T-cell (primary cell): ENCODE results near the gene TBCA. TPM values are rescaled to one million over a fixed set of nuclear protein-coding genes. Genes with fewer than 3 reads are reported as not detected.

Experiments
- ATAC-seq, 4 experiments: fragments of 200-7000 bp in 3 of 4; fragments of 150-1000 bp in 1 of 4; cut with Tn5 transposase; replicated peaks in 1 of 4; 1 replicate in 3 of 4; 2 replicates in 1 of 4; pipeline ENCODE4 v1.10.0; 2021; ENCODE audit warnings: moderate library complexity in 3 of 4, mild to moderate bottlenecking in 2 of 4, moderate number of reproducible peaks in 1 of 4
- CTCF ChIA-PET, 2 donors: fragments of 300-600 bp; sonication (Branson Sonifier 250); formaldehyde crosslinking; loops; one replicate each; lab custom pipeline; 2022; ENCODE audit warnings: antibody characterized with exemption in 2 of 2; lab: Charles Lee
- POLR2A ChIA-PET, 2 donors: fragments of 300-600 bp; sonication (Branson Sonifier 250); formaldehyde crosslinking; loops; one replicate each; lab custom pipeline; 2022; ENCODE audit warnings: antibody characterized with exemption in 2 of 2; lab: Charles Lee
- DNase-seq, 35 experiments: peaks; one replicate each; pipeline versions ENCODE4 v3.0.0 to v3.0.0-alpha.2; 2013 to 2023
- H3K27ac ChIP-seq: one replicate; pipeline ENCODE4 v1.5.1; 2013; ENCODE audit warnings: low read length
- H3K27me3 ChIP-seq, 2 experiments: replicated peaks in 1 of 2; 1 replicate in 1 of 2; 2 replicates in 1 of 2; pipeline versions ENCODE4 v1.6.1 to v1.7.0; 2013; ENCODE audit warnings: low read length in 1 of 2, mixed read lengths in 1 of 2; ENCODE audit not compliant: control insufficient read depth in 2 of 2, insufficient read depth in 2 of 2; ENCODE audit errors: extremely low read depth in 1 of 2
- H3K36me3 ChIP-seq, 2 donors: 1 replicate in 1 of 2; 2 replicates in 1 of 2; pipeline versions ENCODE4 v1.6.1 to v1.7.0; 2013; ENCODE audit warnings: low read length in 1 of 2; ENCODE audit not compliant: control insufficient read depth in 2 of 2, insufficient read depth in 1 of 2; ENCODE audit errors: extremely low read depth in 1 of 2
- H3K4me1 ChIP-seq, 2 experiments: 1 replicate in 1 of 2; 2 replicates in 1 of 2; pipeline versions ENCODE4 v1.6.1 to v1.7.0; 2013; ENCODE audit warnings: low read length in 2 of 2, mixed read lengths in 1 of 2; ENCODE audit not compliant: insufficient read depth in 2 of 2, control insufficient read depth in 1 of 2; ENCODE audit errors: extremely low read depth in 1 of 2
- H3K4me3 ChIP-seq, 2 donors: 1 replicate in 1 of 2; 2 replicates in 1 of 2; pipeline versions ENCODE4 v1.5.1 to v1.7.0; 2013; ENCODE audit warnings: mild to moderate bottlenecking in 2 of 2, low read length in 1 of 2, moderate library complexity in 1 of 2; ENCODE audit not compliant: control insufficient read depth in 1 of 2; ENCODE audit errors: extremely low read depth in 1 of 2
- H3K9me3 ChIP-seq: 2 replicates; pipeline ENCODE4 v1.7.0; 2013
- H3K27ac Mint-ChIP-seq, 2 donors: one replicate each; pipeline ENCODE4 v1.8.0; 2020 to 2021; ENCODE audit warnings: mild to moderate bottlenecking in 2 of 2, mixed read lengths in 2 of 2
- H3K27me3 Mint-ChIP-seq, 2 donors: one replicate each; pipeline ENCODE4 v1.8.0; 2021 to 2022; ENCODE audit warnings: mixed read lengths in 2 of 2
- H3K36me3 Mint-ChIP-seq: one replicate; pipeline ENCODE4 v1.8.0; 2021; ENCODE audit warnings: mixed read lengths
- H3K4me1 Mint-ChIP-seq, 3 donors: one replicate each; pipeline ENCODE4 v1.8.0; 2020 to 2022; ENCODE audit warnings: mixed read lengths in 3 of 3, mild to moderate bottlenecking in 1 of 3
- H3K4me3 Mint-ChIP-seq, 3 donors: one replicate each; pipeline ENCODE4 v1.8.0; 2020 to 2022; ENCODE audit warnings: mild to moderate bottlenecking in 3 of 3, mixed read lengths in 3 of 3, moderate library complexity in 3 of 3
- H3K9me3 Mint-ChIP-seq, 3 donors: one replicate each; pipeline ENCODE4 v1.8.0; 2020 to 2022; ENCODE audit warnings: mixed read lengths in 3 of 3
- WGBS: methylation state at CpG from one replicate; pipeline ENCODE4 v1.1.5; 2013; ENCODE audit warnings: missing lambda C conversion rate; ENCODE audit not compliant: insufficient coverage; 5-methylcytosine and 5-hydroxymethylcytosine counted together
- total RNA-seq, 35 experiments: library from RNA in 6 of 35; stranded (reverse) in 6 of 35; fragments of 120-200 nt in 1 of 35; gene quantifications; one replicate each; pipeline versions ENCODE4 v1.2.1 to v1.2.4 and lab custom pipeline; 2013 to 2026

Gene TBCA
- total RNA-seq, 5 donors from 2014 or later (not counting 1 experiment from before 2014, with no cell fraction given) = 81.5 to 114 (median 93.4) TPM

DNA sequence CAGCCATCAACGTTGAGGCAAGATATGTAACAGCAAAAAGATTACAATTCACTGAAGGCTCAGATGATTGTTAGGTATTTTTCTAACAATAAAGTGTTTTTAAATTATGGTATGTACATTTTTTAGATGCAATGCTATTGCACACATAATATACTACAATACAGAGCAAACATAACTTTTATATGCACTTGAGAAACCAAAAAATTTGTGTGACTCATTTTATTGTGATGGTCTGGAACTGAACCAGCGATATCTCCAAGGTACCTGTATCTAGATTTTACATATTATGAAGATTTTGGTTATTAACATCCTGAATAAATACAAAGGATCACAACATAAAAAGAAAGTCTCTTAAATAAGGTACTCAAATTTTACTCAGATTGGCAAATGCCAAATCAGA, 41.3 kb downstream of the TBCA start:
- ChIA-PET POLR2A (no interaction called here), CTCF (no interaction called here)
- H3K27me3 ChIP-seq = no peaks in the 10 kb centered on the region
- no peak for ATAC-seq
- no peak overlapping the region for H3K4me3 ChIP-seq
- WGBS = no CpG with 5 or more reads among the region's 2 CpGs
- DNase-seq = no peak
- Mint-ChIP-seq H3K27me3 (no peaks in the 10 kb centered on the region), H3K9me3 (no peaks in the 10 kb centered on the region), H3K36me3 (peaks cover 33% of the 10 kb centered on the region), H3K27ac (no peak overlapping the region), H3K4me3 (no peak overlapping the region), H3K4me1 (peaks cover 33 to 47% (median 36%) of the 10 kb centered on the region in 3 donors)
- peaks cover 0 to 2% of the 10 kb centered on the region in 2 experiments for H3K4me1 ChIP-seq
- H3K36me3 ChIP-seq = no peaks in the 10 kb centered on the region
- H3K27ac ChIP-seq = no peak overlapping the region
- H3K9me3 ChIP-seq = no peaks in the 10 kb centered on the region

- ChIA-PET CTCF (no interaction called here), POLR2A (no interaction called here)
- H3K9me3 ChIP-seq = no peaks in the 10 kb centered on the region
- DNase-seq (no peak), ATAC-seq (no peak)
- H3K4me3 Mint-ChIP-seq = no peak overlapping the region
- peak overlapping the region in 1 of 2 donors; percentile 7 for H3K27ac Mint-ChIP-seq
- H3K27ac ChIP-seq = no peak overlapping the region
- H3K36me3 Mint-ChIP-seq = peaks cover 33% of the 10 kb centered on the region
- no peaks in the 10 kb centered on the region for H3K27me3 ChIP-seq
- H3K9me3 Mint-ChIP-seq = no peaks in the 10 kb centered on the region
- H3K4me1 Mint-ChIP-seq = peaks cover 39 to 53% (median 48%) of the 10 kb centered on the region in 3 donors
- H3K36me3 ChIP-seq = no peaks in the 10 kb centered on the region
- no peaks in the 10 kb centered on the region for H3K27me3 Mint-ChIP-seq
- H3K4me1 ChIP-seq = peaks cover 0 to 2% of the 10 kb centered on the region in 2 experiments
- H3K4me3 ChIP-seq = no peak overlapping the region
- WGBS = 100% methylated on average over 1 of the region's 3 CpGs
Observed at GRCh38 chr5:77733130-77733529, 43.0 kb downstream of the TBCA start.

DNA sequence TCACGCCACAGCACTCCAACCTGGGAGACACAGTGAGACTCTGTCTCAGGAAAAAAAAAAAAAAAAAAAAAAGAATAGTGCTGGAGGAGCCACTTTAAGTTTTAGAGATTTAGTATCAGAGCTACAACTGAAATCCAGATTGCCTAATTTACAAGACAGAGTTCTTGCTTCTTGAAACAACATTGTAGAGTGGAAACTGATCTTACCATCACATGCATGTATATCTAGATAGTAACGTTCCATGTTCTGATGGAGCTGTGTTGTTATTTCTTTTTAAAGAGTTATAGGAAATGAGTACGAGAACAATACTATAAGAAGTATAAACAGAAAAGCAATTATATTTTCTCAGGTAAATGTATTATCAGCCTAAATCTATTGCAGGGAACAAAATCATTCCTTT, 48.9 kb downstream of the TBCA start:
- H3K4me3 ChIP-seq = no peak overlapping the region
- H3K4me1 ChIP-seq = no peaks in the 10 kb centered on the region
- no peak overlapping the region for H3K27ac Mint-ChIP-seq
- no peaks in the 10 kb centered on the region for H3K36me3 ChIP-seq
- H3K36me3 Mint-ChIP-seq = peaks cover 27% of the 10 kb centered on the region
- WGBS = no CpG with 5 or more reads among the region's 3 CpGs
- H3K9me3 Mint-ChIP-seq = no peaks in the 10 kb centered on the region
- H3K27me3 ChIP-seq = no peaks in the 10 kb centered on the region
- H3K4me1 Mint-ChIP-seq = peaks cover 29 to 55% (median 33%) of the 10 kb centered on the region in 3 donors
- ChIA-PET CTCF (interaction anchor here in 1 of 2 donors (0.5 to 0.7 kb wide), 4 partner anchors 10 to 1154 kb away, joined by 3 read pairs; no protein-coding TSS in a partner anchor), POLR2A (interaction anchor here in 1 of 2 donors (0.7 kb wide), 2 partner anchors 20 to 895 kb away, joined by 5 to 10 read pairs; no protein-coding TSS in a partner anchor)
- no peak for ATAC-seq
- H3K27me3 Mint-ChIP-seq = no peaks in the 10 kb centered on the region
- no peak overlapping the region for H3K4me3 Mint-ChIP-seq
- H3K27ac ChIP-seq = no peak overlapping the region
- H3K9me3 ChIP-seq = no peaks in the 10 kb centered on the region
- no peak for DNase-seq

DNA sequence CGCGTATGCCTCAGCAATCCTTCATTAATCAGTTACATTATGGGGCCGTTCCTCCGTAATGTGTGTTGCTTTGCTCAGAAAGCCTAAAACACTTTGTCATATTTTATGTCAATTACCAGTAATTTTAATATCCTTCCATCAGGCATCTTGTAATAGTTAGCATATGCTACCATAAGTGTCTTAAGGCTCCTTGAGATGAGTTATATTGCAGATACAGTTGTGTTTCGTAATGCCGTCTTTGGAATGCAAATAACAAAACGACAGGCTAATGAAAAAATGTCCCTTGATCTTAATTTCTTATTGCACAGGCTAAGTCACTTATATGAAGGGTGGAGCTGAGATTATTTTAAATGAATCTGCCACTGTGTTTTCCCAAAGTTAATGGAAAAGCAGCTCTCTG, 50.5 kb downstream of the TBCA start:
- ChIA-PET POLR2A (no interaction called here), CTCF (interaction anchor here in 1 of 2 donors (0.5 kb wide), 1 partner anchor 57 kb away, joined by 3 read pairs; no protein-coding TSS in a partner anchor)
- H3K36me3 Mint-ChIP-seq = peaks cover 22% of the 10 kb centered on the region
- no peak for ATAC-seq
- WGBS = 100% methylated on average over 7 of the region's 7 CpGs
- Histone ChIP-seq H3K27ac (no peak overlapping the region), H3K4me1 (no peaks in the 10 kb centered on the region), H3K4me3 (no peak overlapping the region), H3K9me3 (no peaks in the 10 kb centered on the region), H3K36me3 (no peaks in the 10 kb centered on the region), H3K27me3 (no peaks in the 10 kb centered on the region)
- no peak for DNase-seq
- no peak overlapping the region for H3K4me3 Mint-ChIP-seq
- H3K9me3 Mint-ChIP-seq = no peaks in the 10 kb centered on the region
- no peaks in the 10 kb centered on the region for H3K27me3 Mint-ChIP-seq
- peaks cover 28 to 48% (median 33%) of the 10 kb centered on the region in 3 donors for H3K4me1 Mint-ChIP-seq
- H3K27ac Mint-ChIP-seq = no peak overlapping the region

GRCh38 chr5:77724934-77725333, 51.2 kb downstream of the TBCA start:
- ATAC-seq (no peak), DNase-seq (no peak)
- no peak overlapping the region for H3K27ac ChIP-seq
- no peak overlapping the region for H3K4me3 Mint-ChIP-seq
- CTCF ChIA-PET = interaction anchor here in 1 of 2 donors (0.5 kb wide), 1 partner anchor 57 kb away, joined by 3 read pairs; no protein-coding TSS in a partner anchor
- no peak overlapping the region for H3K27ac Mint-ChIP-seq
- H3K9me3 ChIP-seq = no peaks in the 10 kb centered on the region
- H3K27me3 Mint-ChIP-seq = no peaks in the 10 kb centered on the region
- H3K4me1 Mint-ChIP-seq = peaks cover 32 to 47% (median 32%) of the 10 kb centered on the region in 3 donors
- no peaks in the 10 kb centered on the region for H3K4me1 ChIP-seq
- peaks cover 18% of the 10 kb centered on the region for H3K36me3 Mint-ChIP-seq
- no peaks in the 10 kb centered on the region for H3K9me3 Mint-ChIP-seq
- H3K27me3 ChIP-seq = no peaks in the 10 kb centered on the region
- no peak overlapping the region for H3K4me3 ChIP-seq
- no peaks in the 10 kb centered on the region for H3K36me3 ChIP-seq
- WGBS = 100% methylated on average over 3 of the region's 5 CpGs
- POLR2A ChIA-PET = interaction anchor here in 1 of 2 donors (0.6 kb wide), 1 partner anchor 26 kb away, joined by 4 read pairs; no protein-coding TSS in a partner anchor

GRCh38 chr5:77719666-77720363, 56.3 kb downstream of the TBCA start:
- Mint-ChIP-seq H3K27ac (peak overlapping the region; percentile 37 to 40), H3K27me3 (no peaks in the 10 kb centered on the region), H3K9me3 (peaks cover 0 to 3% (median 0%) of the 10 kb centered on the region in 3 donors), H3K4me3 (peak overlapping the region in 1 of 3 donors; percentile 16), H3K4me1 (peaks cover 38 to 53% (median 40%) of the 10 kb centered on the region in 3 donors), H3K36me3 (peaks cover 7% of the 10 kb centered on the region)
- ChIA-PET CTCF (no interaction called here), POLR2A (interaction anchor here in 1 of 2 donors (0.8 kb wide), 1 partner anchor 577 kb away, joined by 3 read pairs; no protein-coding TSS in a partner anchor)
- no peaks in the 10 kb centered on the region for H3K9me3 ChIP-seq
- H3K4me1 ChIP-seq = no peaks in the 10 kb centered on the region
- H3K27me3 ChIP-seq = no peaks in the 10 kb centered on the region
- ATAC-seq (no peak), DNase-seq (no peak)
- H3K4me3 ChIP-seq = no peak overlapping the region
- WGBS = no CpG with 5 or more reads among the region's 3 CpGs
- H3K36me3 ChIP-seq = no peaks in the 10 kb centered on the region
- H3K27ac ChIP-seq = no peak overlapping the region
